MCF 10A (cell line): ENCODE data around the gene PFKP. TPM values are rescaled to one million over a fixed set of nuclear protein-coding genes. Genes with fewer than 3 reads are reported as not detected.

Source experiments
- BruUV-seq: library from RNA; stranded (reverse); fragments of 400-500 nt; replicated peaks from 2 replicates; lab custom pipeline; 2021; lab: Mats Ljungman, UMichigan
- CTCF ChIA-PET: fragments of 300-600 bp; sonication (Branson Sonifier 250); formaldehyde crosslinking; extraction: SDS; loops from one replicate; lab custom pipeline; 2021; ENCODE audit warnings: antibody characterized with exemption, inconsistent platforms; lab: Yijun Ruan, JAX
- POLR2A ChIA-PET: fragments of 300-600, 350-650 bp; sonication (Branson Sonifier 250); formaldehyde crosslinking; extraction: SDS; loops from one replicate; lab custom pipeline; 2020; ENCODE audit warnings: antibody characterized with exemption, inconsistent platforms; lab: Yijun Ruan, JAX
- DNase-seq: peaks from one replicate; pipeline ENCODE4 v3.0.0-alpha.2; 2018; ENCODE audit not compliant: unreplicated experiment
- H3K27ac Mint-ChIP-seq: one replicate; pipeline ENCODE4 v1.8.0; 2022; ENCODE audit warnings: mild to moderate bottlenecking, low read depth, mixed read lengths; ENCODE audit not compliant: unreplicated experiment
- H3K27me3 Mint-ChIP-seq: one replicate; pipeline ENCODE4 v1.8.0; 2022; ENCODE audit warnings: mixed read lengths; ENCODE audit not compliant: insufficient read depth, unreplicated experiment
- H3K36me3 Mint-ChIP-seq: one replicate; pipeline ENCODE4 v1.8.0; 2022; ENCODE audit warnings: mild to moderate bottlenecking, moderate library complexity, mixed read lengths; ENCODE audit not compliant: insufficient read depth, unreplicated experiment
- H3K4me1 Mint-ChIP-seq: one replicate; pipeline ENCODE4 v1.8.0; 2022; ENCODE audit warnings: mixed read lengths; ENCODE audit not compliant: insufficient read depth, unreplicated experiment
- H3K4me3 Mint-ChIP-seq: one replicate; pipeline ENCODE4 v1.8.0; 2022; ENCODE audit warnings: mild to moderate bottlenecking, moderate library complexity, mixed read lengths; ENCODE audit not compliant: unreplicated experiment
- H3K9me3 Mint-ChIP-seq: one replicate; pipeline ENCODE4 v1.8.0; 2022; ENCODE audit warnings: mixed read lengths; ENCODE audit not compliant: unreplicated experiment
- intact Hi-C: fragments of 100-400 bp; cut with micrococcal nuclease; formaldehyde crosslinking; loops from 2 replicates; pipeline ENCODE4 v1.14.1; 2022
- total RNA-seq: library from RNA; stranded (reverse); gene quantifications from 2 replicates; pipeline ENCODE4 v1.2.3, GENCODE V29; 2022
- TF ChIP-seq, protein P1 (sequence below): fragments of 200-600 bp; IDR thresholded peaks from one replicate; pipeline ENCODE4 v1.8.0; 2022; ENCODE audit warnings: antibody characterized with exemption, mild to moderate bottlenecking; ENCODE audit not compliant: unreplicated experiment

The PFKP gene
- total RNA-seq, 1 experiment from 2014 or later: 186 TPM

DNA sequence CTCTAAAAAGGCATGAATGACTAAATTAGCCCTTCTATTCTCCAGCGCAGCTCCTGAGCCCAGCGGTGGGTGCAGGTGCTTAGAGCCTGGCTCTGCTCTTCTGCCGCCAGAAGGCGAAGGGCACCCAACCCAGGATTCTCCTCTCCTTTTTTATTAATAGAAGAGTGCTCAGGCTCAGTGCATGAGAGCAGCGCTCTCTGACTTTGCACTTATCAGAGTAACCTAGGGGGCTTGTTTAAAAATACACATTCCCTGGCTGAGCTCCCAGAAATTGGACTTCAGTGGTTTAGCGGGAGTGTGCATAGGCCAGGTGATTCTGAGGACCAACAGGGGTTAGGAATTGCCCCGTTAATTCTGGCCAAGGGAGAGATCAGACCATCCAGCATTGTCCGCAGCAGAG is 1.7 kb upstream of the PFKP start:
- TF ChIP-seq, protein P1, sequence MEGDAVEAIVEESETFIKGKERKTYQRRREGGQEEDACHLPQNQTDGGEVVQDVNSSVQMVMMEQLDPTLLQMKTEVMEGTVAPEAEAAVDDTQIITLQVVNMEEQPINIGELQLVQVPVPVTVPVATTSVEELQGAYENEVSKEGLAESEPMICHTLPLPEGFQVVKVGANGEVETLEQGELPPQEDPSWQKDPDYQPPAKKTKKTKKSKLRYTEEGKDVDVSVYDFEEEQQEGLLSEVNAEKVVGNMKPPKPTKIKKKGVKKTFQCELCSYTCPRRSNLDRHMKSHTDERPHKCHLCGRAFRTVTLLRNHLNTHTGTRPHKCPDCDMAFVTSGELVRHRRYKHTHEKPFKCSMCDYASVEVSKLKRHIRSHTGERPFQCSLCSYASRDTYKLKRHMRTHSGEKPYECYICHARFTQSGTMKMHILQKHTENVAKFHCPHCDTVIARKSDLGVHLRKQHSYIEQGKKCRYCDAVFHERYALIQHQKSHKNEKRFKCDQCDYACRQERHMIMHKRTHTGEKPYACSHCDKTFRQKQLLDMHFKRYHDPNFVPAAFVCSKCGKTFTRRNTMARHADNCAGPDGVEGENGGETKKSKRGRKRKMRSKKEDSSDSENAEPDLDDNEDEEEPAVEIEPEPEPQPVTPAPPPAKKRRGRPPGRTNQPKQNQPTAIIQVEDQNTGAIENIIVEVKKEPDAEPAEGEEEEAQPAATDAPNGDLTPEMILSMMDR: no peak
- Mint-ChIP-seq H3K36me3 (peaks cover 12% of the 10 kb centered on the region), H3K27ac (no peak overlapping the region), H3K9me3 (no peaks in the 10 kb centered on the region), H3K4me3 (no peak overlapping the region), H3K27me3 (no peaks in the 10 kb centered on the region), H3K4me1 (peaks cover 13% of the 10 kb centered on the region)
- ChIA-PET POLR2A (interaction anchor here (0.7 kb wide), 1 partner anchor 44 kb away, joined by 3 read pairs; no protein-coding TSS in a partner anchor), CTCF (no interaction called here)
- no TSS peak for BruUV-seq
- intact Hi-C loops: no loop called here
- no peak for DNase-seq

DNA sequence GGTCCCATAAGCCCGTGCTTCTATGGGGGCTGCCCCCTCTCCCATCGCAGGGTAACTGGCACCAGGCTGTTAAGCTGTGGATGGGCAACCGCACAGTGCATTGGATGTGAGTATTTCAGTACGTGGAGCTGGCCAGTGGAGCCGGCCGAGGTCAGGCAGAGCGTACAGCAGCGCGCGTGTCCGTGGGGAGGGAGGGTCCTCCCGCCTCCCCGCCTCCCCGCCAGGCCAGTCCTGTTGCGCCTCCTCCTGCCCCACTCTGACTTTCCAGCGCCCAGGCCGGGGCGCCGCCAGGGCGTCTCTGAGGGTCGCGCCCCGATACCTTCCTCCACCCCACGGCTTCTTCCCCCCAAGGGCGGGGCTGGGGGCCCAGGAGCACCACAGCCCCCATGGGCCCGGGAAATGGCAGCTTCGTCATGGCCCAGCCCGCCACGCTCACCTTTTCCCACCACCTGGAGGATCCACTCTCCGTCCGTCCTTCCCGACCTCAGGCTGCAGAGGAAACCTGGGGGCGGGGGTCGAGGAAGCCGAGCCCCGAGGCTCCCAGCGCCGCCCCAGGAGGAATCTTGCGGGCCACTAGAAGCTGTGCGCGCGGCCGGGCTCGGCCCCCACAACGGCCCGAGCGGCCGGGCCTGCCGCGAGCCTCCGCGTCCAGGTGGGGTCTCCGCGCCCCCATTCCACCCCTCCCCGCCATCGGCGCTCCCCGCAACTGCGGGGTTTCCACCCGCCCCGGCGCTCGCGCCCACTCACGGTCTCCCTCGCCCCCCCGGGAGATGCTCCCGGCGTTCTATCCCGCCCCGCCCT is 831 bp upstream of the PFKP start:
- Mint-ChIP-seq H3K36me3 (peaks cover 14% of the 10 kb centered on the region), H3K4me3 (peak overlapping the region; percentile 91), H3K9me3 (no peaks in the 10 kb centered on the region), H3K27ac (no peak overlapping the region), H3K27me3 (no peaks in the 10 kb centered on the region), H3K4me1 (peaks cover 18% of the 10 kb centered on the region)
- TF ChIP-seq, protein P1: no peak
- DNase-seq: no peak
- no TSS peak for BruUV-seq
- ChIA-PET CTCF (no interaction called here), POLR2A (no interaction called here)
- intact Hi-C loops: no loop called here

DNA sequence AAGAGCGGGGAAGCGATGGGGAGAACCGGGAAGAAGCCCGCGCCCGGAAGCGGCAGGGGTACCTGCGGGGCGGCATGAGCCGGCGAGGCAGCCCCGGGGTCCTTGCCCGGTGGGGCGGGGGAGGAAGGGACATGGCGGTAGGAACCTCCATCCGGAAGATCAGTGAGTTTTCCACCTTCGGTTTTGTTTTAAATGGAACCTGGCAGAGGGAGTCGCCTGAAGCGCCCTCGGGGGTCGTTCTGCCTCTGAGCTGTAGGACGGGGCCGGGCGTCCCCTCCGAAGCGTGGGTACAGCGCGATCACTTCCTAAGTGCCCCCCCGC is 471 bp downstream of the PFKP start:
- Mint-ChIP-seq H3K36me3 (peaks cover 18% of the 10 kb centered on the region), H3K4me3 (peak overlapping the region; percentile 91), H3K9me3 (no peaks in the 10 kb centered on the region), H3K4me1 (peaks cover 23% of the 10 kb centered on the region), H3K27me3 (no peaks in the 10 kb centered on the region), H3K27ac (no peak overlapping the region)
- ChIA-PET CTCF (interaction anchor here (0.5 to 1.4 kb wide), 4 partner anchors 25 to 1314 kb away, joined by 3 read pairs; no protein-coding TSS in a partner anchor), POLR2A (interaction anchor here (0.5 to 6.3 kb wide), 7 partner anchors 9 to 1331 kb away, joined by 3 to 86 read pairs (median 5); partner anchors contain the start of genes ADARB2 and PITRM1)
- no peak for DNase-seq
- TF ChIP-seq, protein P1: no peak
- BruUV-seq: no TSS peak
- intact Hi-C loops: loop anchor here (1.0 kb wide), 2 partner anchors 23 to 63 kb away; no protein-coding TSS in a partner anchor

DNA sequence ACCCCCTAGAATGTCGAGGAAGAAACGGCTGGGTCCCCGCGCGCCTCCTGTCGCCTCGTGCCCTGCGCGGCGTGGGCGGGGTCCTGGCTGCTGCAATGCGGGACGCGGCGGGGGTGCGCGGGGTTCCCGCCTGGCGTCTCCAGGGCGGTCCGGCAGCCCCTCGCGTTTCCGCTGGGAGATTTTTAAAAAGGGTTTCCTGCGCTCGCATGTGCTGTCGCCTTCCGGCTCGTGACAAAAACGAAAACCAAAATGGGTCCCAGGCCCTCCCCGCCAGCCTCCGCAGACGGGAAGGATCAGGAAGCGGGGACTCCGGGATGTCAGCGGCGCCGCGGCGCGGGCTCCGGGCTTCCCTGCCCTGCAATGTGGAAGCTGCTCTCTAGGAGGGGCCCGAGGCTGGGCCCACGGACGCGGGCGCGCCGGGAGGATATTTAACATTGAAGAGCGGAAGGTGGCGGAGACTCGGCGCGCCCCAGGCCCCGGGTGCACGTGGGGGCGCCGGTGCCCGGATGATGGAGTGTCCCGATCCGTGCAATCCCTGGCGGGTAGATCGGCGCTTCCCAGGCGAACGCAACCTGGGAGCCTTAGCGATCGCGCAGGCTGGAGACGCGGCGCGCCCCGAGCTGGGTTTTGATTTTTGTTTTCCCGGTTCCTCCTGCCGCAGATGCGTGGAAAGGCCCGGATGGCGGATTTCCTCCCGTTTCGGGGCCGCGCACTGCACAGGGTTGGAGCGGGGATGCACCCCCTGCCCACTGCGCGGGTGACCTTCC is 1.0 kb downstream of the PFKP start:
- POLR2A ChIA-PET: interaction anchor here (0.5 to 6.3 kb wide), 7 partner anchors 8 to 1331 kb away, joined by 3 to 86 read pairs (median 5); partner anchors contain the start of genes ADARB2 and PITRM1
- Mint-ChIP-seq H3K4me3 (peak overlapping the region; percentile 91), H3K27me3 (no peaks in the 10 kb centered on the region), H3K9me3 (no peaks in the 10 kb centered on the region), H3K27ac (peak overlapping the region; percentile 39), H3K4me1 (peaks cover 25% of the 10 kb centered on the region), H3K36me3 (peaks cover 21% of the 10 kb centered on the region)
- TF ChIP-seq, protein P1: peak; percentile 14
- intact Hi-C loops: loop anchor here (1.0 kb wide), 2 partner anchors 23 to 63 kb away; no protein-coding TSS in a partner anchor
- DNase-seq: peak; percentile 50
- CTCF ChIA-PET: interaction anchor here (0.5 to 1.4 kb wide), 5 partner anchors 16 to 1314 kb away, joined by 3 to 4 read pairs (median 3); no protein-coding TSS in a partner anchor
- no TSS peak for BruUV-seq
